HG03571 (cell line): ENCODE data around the gene TCF20.

ENCODE experiments used
- ATAC-seq: cut with Tn5 transposase; IDR thresholded peaks from one replicate; pipeline ENCODE4 v1.9.1; 2021; ENCODE audit not compliant: unreplicated experiment

TCF20 gene

DNA sequence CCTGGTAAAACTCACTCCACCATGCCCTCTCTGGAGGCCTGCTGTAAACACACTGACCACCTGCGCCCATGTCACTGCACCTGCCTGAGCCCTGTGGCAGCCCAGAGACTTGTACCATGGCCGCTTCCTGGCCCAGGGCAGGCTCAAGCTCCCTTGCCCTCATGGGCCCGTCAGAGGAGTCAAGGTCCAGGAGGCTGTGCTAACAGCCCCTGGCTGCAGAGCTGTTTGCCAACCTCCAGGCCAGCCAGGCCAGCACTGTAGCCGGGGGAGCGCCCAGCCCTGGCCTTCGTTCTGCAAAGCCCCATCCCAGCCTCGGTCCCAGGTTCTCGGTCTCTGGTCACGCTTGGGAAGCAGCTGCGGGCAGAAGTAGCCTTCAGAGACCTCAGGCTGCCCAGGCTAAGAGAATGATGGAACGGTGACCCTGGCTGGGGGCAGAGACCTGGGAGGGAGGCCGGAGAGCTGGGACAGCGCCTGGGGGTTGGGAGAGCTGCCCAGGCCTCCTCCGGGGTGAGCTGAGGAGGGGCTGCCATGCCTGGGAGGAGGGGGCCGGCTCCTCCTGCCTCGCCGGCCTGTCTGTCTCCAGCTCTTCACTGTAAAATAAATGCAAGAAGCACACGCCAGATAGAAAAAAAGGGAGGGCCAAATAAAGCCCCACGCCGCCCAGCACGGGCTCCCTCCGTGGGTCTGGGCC is 11.9 kb upstream of the TCF20 start:
- no peak for ATAC-seq

DNA sequence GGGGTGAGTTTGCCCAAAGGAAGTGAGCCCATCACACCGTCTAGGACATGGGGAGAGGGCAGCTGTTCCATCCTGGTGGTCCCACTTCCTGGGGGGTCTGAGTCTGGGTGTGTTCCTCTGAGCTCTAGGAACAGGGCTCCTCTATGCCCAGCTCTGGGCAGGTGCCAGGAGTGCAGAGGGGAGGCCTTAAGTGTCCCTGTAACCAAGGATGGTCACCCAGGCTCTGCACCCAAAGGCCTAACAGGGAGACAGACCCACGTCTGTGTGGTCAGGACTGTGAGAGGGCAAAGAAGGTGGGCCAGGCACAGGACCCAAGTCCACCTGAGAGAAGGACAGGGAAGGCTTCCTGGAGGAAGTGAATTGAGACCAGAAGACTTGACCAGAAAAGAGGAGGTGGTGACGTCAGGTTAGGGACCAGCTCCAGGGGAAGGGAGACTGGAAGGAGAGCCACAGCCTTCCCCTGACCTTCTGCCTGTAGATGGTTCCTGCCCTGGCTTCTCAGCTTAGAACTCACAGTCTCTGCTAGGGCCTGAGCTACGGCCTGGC is 11.3 kb upstream of the TCF20 start:
- ATAC-seq = no peak

DNA sequence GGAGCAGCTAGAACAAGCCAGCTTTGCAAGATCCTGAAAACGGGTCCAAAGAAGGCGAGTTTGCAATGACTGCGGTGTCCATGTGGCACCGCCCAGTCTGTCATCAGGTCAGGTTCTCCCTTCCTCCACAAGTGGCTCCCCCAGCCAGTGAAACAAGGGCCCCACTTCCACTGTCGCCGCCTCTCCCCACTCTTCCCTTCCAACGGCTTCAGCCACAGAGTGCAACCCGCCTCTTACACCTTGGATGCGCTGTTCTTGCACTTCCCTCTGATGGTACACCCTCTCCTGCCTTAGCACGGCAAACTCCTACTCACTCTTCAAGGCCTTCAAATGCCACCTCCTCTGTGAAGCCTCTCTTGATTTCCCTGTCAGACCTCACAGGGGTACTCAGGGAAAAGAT is 10.8 kb upstream of the TCF20 start:
- no peak for ATAC-seq

DNA sequence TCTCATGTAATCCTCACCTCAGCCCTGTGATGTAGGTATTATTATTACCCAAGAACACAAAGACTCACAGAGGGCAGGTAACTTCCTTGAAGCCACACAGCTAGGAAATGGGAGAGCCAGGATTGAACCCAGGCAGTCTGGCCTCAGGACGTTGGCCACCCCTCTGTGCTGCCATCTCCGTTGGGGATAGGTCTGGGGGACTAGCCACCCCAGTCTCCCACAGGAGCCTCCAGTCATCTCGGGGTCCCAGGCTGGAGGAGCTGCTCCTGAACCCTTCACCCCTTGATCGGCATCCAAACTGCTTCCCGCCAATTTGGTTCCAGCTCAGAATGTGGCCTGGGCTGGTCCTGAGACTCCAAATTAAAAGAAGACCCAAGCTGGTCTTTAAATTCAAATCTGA is 10.4 kb upstream of the TCF20 start:
- no peak for ATAC-seq

DNA sequence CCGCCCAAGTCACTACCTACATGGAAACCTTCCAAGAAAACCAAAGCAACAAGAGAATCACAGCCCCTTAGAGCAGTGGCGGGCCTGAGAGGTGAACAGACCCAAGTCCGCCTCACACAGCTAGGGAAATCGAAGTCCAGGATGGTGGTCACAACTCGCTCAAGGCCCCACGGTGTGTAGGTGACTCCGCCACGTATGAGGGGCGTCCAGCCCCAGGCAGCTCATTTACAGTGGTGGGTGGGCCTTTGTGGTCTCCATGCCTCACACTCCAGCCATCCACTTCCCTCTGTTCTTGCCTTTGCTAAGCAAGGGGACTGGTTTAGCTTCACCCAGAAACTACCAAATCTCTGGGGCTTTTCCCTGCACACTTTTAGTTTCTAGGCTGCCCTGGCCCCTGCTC is 9.7 kb upstream of the TCF20 start:
- ATAC-seq = no peak

DNA sequence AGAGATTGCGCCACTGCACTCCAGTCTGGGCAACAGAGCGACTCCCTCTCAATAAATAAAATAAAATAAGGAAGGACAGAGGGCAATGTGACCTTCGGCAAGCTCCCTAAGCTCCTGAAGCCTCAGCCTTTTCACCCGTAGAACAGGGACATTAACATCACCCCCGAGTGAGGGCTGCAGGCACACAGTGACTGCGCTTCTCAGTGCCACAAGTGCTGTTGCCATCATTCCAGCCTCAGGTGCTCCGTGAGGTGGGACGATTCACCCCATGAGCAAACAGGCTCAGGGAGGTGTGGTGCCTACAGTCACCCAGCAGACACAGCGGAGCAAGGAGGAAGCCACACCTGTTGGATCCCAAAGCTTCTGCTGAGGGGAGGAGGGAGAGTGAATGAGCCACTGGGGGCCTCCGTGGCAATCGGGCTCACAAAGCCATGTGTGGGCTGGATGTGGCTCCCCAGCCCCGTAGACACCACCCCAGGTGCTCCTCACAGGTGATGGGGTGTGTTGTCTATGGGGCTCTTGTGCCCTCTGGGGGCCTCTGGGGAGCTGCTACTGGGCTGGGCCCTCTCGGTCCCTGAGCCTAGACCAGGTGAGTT is 9.1 kb upstream of the TCF20 start:
- no peak for ATAC-seq

DNA sequence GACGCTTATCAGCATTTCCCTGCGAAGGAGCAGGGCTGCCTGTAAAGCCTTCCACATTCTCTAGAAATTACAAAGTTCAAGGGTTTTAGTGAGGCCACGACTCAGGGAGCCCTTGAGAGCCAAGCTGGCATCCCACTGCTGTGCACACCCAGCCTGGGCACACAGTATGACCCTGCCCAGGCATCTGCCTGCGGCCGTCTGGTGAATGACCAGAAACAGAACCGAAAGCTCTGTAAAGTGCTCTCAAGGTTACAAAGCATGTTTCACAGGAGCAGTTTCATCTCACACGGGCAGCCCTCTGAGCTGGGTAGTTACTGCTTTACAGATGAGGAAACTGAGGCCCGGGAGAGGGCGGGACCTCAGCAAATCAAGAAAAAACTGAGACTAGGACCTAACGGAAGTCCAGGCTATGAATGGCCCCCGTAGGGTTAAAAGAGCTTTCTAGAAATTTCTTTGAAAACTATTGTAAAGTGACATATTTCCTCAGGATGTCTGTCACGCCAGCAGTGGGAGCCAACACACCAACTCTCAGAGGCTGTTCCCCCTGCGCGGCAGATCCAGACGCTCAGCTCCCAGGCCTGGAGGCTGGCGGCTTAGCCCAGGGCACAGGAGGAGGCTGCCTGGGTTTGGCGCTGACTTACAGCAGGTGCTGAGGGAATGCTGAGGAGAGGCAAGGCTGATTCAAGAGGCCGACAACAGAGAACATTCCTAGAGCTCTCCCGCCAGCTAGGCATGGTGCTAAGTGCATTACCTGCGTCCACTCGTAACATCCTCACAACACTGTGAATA is 7.7 kb upstream of the TCF20 start:
- no peak for ATAC-seq

DNA sequence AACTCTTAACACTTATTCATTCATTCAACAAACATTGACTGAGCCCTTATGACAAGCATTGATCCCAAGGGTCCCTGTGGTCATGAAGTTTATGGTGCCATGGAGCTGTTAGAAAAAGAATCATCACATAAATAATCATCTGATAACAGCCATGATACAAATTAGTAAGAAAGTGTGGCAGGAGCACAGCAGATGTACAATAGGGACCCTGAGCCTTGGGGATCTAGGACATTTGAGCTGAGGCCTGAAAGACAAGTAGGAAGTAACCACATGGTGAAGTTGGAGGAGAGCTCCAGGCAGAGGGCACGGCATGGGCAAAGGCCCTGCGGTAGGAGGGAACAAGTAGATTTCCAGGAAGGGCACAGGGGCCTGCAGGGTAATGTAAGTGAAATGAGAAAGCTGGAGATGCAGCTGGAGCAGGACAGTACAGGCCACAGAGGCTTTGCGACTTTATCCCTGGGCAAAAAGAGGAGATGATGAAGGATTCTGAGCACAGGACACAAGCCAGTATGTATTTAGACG is 6.8 kb upstream of the TCF20 start:
- ATAC-seq = no peak

DNA sequence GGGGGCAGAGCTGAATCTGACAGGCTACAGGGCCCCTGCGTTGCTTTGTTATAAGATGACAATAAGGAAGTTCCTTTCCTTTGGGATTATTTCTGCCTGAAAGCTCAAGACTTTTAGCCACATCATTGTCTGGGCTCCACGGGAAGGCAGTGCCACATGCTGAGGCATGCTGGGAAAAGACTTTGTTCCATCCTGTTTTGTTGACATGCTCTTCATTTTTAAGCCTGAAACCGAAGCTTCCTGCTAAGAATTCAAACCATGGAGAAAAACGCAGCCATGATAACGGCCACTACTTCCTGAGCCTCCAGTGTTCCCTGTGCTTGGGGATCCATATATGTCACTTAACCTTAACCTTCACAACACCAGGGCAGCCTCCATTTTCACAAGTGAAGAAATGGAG is 5.5 kb upstream of the TCF20 start:
- no peak for ATAC-seq

DNA sequence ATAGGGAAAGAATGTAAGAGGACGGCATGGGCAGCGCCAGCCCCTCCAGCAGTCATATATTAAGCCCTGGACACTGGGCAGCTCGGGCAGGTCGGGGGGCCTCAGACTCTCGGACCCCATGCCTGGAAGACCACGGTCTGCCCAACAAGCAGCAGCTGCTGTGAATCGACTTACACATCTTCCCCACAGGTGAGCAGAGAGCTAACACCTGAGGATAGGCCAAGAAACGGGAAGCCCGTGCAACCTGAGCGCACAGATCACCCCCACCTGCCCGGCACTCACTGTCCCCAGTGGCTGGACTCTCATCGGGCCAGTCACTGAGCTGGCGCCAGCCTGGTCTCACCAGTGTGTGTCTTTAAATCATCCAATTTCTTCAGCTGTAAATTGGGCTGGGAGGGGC is 4.7 kb upstream of the TCF20 start:
- ATAC-seq = no peak

DNA sequence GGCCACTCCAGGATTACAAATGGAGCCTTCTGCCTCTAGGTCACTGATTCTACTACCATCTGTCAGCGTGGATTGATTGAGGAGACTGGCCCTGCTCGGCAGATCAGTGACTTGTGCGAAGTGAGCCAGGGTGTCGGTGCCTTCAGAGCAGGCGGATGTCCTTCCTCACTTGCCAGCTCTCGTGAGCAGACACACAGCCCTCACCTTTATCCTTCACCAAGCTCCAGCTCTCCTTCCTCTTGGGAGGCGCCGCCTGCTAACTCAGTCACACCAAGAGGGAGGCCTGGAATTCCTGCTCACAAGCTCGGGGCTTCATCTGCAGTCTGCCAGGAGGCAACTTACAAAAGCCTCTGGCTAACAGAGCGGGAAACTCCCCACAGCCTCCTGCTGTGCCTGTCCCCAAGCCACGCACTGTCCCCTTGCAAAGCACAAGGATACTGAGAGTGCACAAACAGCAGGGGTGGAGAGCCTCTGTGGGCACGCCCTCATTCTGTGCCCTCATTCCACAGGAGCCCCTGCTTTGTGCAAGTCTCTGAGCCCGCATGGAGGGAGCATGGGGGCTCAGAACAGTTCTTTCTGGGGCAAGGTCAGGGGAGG is 3.5 kb upstream of the TCF20 start:
- no peak for ATAC-seq

DNA sequence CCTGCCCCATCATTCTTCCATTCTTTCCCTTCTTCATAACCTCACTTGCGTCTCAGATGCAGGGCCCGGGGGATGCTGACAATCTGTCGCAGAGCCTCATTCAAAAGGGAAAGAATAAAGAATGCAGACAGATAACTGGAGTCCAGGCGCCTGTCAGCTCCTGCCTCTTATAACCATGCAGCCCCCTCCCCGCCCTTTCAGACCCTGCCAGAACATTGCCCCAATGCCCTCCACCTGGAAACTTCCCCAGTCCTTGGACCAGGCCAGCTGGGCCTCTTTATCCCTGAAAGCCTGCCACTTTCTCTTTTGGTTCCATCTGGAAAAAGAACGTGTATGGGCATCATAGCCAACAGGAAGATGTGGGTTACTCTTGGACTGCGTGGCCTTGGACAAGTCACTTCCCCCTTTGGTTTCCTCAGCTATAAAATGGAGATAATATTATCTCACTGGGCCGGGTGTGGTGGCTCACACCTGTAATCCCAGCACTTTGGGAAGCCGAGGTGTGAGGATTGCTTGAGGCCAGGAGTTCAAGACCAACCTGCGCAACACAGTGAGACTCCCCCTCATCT is 2.1 kb upstream of the TCF20 start:
- ATAC-seq = no peak

DNA sequence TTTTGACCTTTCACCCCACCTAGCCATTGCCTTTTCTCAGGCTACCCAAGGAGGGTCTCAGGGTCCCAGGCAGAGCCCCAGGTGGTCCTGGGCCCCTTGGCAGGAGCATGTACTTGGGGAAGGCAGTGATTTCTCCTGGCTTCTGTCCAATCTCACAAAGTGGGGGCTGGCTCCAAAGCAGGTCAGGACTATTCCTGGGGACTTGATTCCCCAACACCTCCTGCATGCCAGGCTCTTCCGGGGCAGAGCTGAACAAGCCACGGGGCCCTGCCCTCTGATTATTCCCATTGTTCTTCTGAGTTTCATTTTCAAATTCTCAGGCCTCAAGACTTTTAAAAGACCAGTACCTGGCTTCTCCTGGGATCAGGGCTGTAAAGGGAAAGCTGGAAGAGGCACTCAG is 1.5 kb upstream of the TCF20 start:
- ATAC-seq = no peak

DNA sequence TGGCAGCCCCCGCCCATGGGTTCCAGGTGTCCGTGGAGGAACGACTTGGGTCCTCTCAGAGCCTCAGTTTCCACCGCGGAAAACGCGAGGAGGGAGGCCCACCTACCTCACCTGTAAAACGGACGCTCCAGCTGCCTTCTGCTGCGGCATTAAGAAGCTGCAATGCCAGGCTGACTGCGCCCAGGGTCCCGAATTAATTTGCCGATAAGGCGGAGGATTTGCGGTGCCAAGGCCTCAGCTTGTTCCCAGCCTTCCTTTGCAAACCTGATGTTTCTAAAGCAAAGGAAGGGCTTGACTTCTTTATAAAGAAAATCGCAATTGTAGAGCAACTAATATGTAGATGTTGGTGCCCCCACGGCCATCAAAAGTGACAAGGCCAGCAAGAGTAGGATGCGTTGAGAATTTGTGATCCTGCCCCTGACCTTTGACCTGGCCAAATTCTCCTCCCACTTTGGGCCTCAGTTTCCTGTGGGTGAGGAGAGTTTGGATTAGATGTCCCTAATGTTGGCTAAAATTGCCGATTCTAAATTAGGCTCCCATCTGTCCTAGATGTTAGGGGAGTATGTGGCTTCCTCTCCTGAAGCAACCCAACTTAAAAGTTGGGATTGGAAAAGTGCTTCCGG is 849 bp upstream of the TCF20 start:
- ATAC-seq = no peak

DNA sequence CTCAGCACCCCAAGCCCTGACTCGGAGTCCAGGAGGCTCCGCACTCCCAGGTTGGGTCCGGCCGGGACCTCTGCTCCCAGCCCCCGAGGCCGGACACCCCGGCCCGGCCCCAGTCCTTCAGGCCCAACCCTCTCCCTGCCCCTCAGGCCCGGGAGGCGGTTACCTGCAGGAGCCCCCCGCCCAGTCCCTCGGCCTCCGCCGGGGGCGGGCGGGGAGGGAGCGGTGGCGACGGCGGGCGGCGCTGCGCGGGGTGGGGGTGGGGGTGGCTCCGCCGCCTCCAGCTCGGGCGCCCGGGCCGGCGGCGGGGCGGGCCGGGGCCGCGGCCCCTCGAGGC is 310 bp downstream of the TCF20 start:
- ATAC-seq = peak; percentile 24

DNA sequence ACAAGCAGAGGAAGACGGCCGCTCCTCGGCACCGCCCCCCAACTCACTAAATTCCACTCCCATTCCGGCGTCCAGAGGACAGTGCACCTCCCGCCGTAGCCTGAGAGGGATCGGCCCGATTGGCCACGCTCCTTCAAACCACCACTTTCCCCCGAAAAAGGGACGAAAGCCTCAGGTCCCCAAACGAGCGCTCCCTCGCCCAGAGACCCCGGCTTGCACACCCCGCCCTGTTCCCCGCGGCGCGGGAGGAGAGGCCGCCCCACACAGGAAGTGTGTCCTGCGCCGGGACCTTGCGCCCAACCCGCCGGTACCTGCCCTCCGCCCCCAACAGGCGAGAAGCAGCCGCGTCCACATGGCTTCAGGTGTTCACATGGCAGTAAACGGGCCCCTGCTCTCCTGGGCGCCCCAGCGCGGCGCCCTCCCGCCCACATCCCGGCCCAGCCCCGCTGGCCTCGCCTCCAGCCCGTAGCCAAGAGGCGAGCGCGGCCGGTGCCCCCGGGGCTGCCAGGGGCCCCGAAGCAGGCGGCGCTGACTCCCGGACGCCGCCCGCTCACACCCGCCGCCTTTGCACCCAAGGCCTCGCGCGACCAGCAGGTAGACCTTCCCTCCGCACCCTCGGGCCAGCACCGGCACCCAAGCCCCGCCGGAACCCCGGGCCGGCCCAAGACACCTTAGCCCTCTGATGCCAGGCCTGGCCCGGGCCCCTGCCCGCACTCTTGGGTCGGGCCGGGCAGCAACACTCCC is 849 bp downstream of the TCF20 start:
- peak; percentile 44 for ATAC-seq

DNA sequence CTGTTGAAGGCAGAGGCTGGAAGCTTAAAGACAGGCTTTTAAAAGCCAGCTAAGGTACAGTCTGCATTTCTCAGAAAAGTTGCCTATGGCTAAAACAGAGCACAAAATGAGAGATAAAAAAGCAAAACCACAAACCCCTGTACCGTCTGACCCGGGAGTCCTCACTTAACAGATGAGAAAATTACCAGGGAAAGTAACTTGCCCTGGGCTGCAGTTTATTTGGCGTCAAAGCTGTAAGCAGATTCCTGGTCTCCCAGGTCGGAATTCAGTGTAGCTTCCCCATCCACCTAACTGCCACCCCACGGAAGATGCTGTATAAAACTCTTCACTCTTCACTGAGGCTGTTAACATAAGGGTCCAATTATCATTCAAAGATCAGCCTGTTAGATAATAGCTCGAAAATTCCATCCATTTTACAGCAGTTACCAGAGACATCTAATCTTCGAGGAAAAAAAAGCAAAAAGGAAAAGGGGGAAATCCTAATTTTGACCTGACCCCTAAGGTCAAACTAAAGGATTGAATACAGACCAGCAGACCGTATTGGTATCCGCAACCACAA is 1.5 kb downstream of the TCF20 start:
- no peak for ATAC-seq

DNA sequence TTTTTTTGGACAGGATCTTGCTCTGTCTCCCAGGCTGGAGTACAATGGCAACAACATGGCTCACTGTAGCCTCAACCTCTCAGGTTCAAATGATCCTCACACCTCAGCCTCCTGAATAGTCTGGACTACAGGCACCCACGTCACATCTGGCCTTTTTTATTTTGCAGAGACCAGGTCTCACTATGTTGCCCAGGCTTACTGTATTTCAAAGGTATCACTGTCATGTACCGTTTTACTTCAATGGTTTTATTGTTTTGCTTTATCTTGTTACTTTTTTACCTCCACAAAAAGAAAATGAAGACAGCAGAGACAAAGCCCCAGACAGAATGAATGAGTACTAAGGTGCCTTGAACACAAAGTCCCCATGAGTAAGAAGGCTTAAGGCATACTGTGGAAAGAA is 5.1 kb downstream of the TCF20 start:
- no peak for ATAC-seq

DNA sequence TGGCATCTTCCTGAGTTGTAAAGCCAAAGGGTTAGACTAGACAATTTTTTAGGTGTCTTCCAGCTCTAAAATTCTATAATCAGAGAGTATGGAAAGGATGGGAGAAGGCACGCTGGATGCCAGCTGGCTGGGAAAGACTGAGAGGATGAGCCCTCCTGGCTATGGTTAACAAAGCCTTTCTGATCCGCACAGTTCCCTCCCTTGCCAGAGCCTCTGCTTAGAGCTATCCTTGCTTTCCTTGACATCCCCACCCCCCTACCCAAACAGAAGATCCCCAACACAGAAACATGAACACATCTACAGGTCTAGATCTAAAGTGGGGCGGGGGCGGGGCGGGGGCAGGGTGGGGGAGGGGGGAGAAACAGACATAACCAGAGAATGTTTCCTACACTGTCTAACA is 6.5 kb downstream of the TCF20 start:
- no peak for ATAC-seq

DNA sequence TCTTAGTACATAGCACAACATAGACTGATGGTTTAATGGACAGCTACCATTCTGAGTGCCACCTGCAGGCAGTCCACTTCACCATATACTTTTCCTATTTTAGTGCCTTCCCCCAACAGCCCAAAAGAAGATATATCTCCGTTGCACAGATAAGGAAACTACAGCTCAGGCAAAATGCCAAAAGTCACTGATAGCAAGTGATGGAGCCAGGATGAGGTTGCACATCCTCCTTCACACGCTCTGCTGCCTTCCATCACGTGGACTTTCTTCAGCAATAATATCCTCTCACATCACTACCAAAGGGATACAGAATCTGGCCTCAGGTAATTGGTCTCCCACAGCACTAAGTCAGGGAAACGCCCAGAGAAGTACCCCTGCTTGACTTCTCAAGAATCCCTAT is 7.5 kb downstream of the TCF20 start:
- no peak for ATAC-seq
